ENCODE data around the gene LANCL3.
"Not testable (repeated sequence)": the region's sequence is repeated elsewhere in the genome, so short reads cannot be mapped to it uniquely, and the experiment has no call there.

The LANCL3 gene

DNA sequence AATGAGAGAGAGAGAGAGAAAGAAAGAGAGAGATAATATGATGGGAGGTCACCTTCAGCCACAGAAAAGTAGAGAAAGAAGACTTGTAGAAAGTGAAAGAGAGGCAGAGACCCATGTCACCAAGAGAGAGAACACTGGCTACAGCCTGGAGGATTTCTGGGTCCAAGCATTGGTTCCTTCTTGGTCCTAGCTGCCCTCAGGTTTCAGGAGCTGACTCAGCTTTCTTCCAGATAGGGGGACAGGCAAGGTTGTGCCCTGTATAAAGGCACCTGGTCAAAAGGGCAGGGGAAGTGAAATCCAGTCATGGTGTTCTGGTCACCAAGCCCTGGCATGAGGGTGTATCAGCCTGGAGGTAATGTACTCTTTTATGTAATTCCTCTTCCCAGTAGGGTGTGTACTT is 66.6 kb downstream of the LANCL3 start:
- DNase-seq: no peak

DNA sequence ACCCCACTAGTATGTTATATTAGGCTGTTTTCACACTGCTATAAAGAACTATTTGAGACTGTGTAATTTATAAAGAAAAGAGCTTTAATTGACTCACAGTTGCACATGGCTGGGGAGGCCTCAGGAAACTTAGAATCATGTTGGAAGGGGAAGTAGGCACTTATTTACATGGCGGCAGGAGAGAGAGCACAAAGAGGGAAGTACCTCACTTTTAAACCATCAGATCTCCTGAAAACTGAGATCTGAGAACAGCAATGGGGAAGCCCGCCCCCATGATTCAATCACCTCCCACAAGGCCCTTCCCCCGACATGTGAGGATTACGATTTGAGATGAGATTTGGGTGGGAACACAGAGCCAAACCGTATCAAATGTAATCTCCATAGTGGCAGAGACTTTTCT is 68.7 kb downstream of the LANCL3 start:
- DNase-seq: no peak

DNA sequence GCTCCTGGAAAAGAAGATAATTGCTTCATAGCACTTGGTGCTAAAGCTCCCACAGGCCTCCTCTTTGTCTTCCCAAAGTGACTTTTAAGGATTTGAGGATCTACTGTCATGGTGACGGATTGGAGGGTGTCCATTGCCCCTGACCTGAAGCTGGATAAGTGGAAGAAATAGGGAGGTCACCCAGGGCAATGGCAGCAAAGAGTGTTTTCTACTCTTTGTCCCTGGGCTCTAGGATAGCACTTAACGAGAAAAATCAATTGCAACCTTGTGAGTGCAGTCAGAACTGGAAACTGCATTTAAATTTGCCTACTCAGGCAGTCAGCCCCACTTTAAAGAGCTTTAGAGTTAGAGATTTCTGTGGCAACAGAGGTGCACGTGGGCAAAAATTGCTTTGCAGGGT is 70.4 kb downstream of the LANCL3 start:
- DNase-seq: no peak

GRCh38 chrX:37644381-37645305 is 73.2 kb downstream of the LANCL3 start:
- DNase-seq: no peak

- no peak for DNase-seq
These were observed 74.8 kb downstream of the LANCL3 start for GRCh38 chrX:37646254-37646653.

- not testable (repeated sequence) for DNase-seq
These were observed 79.4 kb downstream of the LANCL3 start for GRCh38 chrX:37650879-37651278.

DNA sequence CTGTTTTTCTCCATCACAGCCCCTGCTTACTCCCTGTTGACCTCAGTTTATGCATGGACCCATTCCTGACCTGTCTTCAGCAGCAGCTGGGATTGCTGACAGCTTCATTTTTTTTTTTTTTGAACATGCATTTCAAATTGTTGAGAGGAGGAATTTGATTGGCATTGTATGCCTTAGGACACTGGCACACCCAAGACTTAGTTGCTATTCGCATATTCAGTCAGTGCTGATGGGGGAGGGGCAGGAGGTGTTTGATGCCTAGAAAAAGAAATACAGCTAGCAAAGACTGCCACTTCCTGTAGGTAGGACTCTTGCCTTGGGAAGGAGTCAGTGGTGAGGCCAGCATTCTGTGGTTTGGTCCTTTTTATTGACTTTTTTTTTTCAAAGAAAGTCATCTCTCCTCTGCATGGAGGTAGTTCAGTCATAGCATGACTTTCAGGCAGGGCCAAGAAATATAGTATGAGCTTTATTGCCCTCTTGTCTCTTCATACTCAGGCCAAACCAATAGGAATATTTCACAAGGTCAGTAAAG is 80.5 kb downstream of the LANCL3 start:
- no peak for DNase-seq

GRCh38 chrX:37652589-37653231 is 81.2 kb downstream of the LANCL3 start:
- no peak for DNase-seq

DNA sequence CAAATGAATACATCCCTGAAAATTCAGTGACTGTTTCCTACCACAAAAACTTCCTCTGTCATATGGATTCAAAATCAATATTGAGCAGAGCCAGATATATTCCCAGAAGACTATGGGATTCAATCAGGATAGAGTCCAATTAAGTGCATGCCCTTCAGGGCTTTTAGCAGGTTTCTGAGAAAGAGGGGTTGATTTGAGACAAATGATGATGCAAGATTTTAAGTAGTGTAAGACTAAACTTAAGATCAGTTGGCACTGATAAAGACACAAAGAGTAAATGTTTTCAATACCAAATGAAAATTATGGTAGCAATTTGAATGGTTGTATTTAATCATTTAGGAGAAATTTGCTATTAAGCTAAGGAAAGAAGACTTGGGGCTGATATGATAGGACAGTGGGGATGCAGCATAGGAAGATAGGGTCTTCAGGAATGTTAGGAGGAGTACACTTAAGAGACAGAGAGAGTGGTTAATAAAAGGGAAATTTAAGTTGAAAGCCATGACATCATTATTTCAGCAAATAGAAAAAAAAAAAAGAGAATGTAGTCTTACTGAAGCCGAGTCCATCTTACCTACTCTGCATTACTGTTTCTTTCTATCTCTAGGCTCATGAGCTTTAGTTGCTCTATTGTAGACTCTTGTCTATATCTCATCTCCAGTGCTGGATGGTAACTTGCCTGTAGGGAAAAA is 82.1 kb downstream of the LANCL3 start:
- no peak for DNase-seq

- DNase-seq: no peak
These were observed 87.0 kb downstream of the LANCL3 start for GRCh38 chrX:37658343-37659030.

DNA sequence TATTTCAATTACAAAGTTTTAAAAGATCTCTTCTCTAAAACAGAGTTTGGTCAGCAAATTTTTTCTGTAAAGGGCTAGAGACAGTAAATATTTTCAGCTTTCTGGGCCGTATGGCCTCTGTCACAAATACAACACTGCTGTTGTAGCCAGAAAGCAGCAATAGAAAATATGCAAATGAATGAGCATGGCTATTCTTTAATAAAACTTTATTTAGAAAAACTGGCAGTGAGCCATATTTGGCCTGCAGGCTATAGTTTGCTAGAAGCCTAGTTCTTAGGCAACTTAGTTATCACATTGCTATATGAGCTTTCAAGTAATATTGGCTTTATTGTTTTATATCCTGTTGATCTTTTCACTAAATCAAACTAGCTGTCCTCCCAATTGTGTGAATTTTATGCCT is 87.6 kb downstream of the LANCL3 start:
- DNase-seq: no peak

GRCh38 chrX:37662181-37662580 is 90.7 kb downstream of the LANCL3 start:
- DNase-seq: no peak

DNA sequence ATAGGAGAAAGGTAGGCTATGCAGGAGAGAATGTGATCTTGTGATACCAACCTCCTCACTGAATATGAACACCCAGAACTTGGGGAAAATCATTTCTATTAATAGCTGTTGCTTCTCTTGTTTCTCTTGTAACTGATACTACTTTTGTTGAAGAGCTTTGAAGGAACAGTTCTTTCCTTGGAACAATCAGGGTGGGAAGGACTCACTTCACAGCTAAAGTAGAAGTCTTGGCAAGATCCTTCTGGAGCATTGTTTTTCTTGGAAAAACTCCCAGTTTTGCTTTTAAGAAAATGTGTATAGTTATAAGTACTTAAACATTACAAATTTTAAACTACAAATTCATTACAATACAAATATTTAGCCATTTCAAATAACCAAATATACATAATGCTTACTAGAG is 95.1 kb downstream of the LANCL3 start:
- no peak for DNase-seq

DNA sequence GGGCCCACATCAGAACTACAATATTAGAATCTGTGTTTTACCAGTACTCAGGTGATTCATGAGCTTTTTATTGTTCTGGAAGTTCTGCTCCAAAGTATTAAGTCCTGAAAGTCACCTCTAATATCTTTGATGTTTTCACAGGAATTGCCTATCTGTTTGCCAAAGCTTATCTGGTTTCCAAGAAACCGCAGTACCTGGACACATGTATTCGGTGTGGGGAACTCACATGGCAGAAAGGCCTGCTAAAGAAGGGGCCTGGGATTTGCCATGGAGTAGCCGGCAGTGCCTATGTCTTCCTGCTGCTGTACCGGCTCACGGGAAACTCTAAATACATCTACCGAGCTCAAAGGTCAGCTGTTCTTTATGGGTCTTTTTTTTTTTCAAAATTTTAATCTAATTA is 95.7 kb downstream of the LANCL3 start:
- DNase-seq: no peak

GRCh38 chrX:37672563-37672962 is 101.1 kb downstream of the LANCL3 start:
- DNase-seq: no peak

GRCh38 chrX:37676811-37677210 is 105.3 kb downstream of the LANCL3 start:
- no peak for DNase-seq

- DNase-seq: no peak
These were observed 105.8 kb downstream of the LANCL3 start for GRCh38 chrX:37677243-37677642.

DNA sequence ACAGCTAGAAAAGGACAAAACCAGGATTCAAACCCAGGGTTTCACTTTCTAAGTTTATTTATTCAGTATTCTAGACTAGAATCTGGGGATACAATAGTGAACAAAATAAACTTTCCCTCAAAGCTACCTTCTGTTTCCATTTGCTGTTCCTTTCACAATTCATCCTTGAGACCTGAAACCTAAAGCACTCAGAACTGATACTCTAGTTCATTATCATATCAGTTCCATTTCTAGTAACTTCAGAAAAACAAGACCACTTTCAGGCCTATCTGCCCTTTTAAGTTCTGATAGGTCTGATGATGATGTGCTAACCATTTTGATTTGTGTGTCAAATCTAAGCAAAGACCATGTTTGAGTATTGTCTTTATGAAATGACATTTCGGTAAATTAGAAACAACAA is 106.3 kb downstream of the LANCL3 start:
- DNase-seq: no peak

GRCh38 chrX:37678574-37678973 is 107.1 kb downstream of the LANCL3 start:
- DNase-seq: no peak

DNA sequence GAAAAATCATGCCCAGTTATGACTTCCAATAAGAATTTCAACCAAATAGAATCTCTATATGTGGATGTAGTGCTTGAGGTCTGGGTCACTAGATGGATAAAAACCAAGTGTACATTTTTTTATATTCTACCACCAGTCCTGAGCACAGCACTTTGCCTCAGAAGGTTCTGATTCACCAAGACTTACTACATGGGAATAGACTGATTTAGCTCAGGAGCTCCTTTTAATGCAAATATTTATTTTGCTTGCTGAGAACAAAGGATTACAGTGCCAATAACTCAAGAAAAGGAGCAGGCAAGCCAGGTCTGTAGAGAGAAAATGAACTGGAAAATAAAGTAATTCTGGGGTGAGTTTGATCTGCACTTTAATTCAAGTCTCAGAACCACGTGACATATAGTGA is 107.8 kb downstream of the LANCL3 start:
- no peak for DNase-seq

DNA sequence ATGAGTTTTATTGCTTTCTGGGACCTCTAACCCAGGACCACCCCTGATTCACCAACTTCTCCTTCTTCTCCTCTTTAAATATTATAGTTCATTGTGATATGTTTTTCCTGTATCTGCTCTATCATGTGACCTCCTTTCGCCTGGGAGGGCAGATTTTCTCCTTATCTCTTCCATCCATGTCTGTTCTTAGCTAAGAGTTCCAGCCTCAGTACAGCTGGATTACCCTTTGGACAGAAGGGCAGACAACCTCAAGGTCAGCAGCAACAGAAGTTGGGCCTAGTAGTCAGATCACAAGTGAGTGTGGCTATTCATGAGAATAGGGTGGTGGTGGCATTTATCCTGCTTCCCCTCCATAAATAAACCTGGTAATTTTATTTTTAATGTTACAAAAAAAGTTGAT is 108.4 kb downstream of the LANCL3 start:
- DNase-seq: no peak

DNA sequence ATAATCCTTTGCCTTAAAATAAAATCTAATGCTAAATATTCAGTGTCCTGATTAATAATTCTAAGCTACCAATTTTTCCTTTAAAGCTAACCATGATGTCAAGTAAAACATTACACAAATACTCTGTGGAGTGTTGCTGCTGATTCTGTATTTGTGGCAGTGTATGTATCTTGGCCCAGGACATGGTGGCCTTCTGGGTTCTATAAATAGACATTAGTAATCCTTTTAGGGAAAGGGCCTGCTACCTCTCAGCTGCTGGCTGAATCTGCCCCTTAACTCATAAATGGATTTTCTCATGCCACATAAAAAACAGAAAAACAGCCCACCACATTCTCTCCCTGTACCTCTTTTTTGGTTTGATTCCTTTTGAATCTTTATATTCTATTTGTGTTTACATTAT is 113.0 kb downstream of the LANCL3 start:
- no peak for DNase-seq

DNA sequence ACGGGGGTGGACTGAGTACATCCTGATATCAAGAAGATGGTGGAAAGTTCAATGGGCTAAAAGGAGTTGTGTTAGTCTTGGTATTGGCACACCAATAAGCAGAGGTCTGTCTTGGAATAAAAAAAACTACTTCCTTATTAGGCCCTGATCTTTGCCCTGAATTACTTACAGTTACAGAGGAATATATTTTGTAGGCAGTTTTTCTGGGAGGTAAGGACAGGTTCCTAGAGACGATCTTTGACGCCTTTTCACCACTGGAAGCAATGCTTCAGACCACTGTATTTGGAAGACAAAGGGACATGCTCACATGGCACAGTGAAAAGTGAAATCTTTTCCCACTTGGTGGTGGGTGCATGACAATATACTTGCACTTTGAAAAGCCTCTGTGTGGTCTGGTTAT is 113.5 kb downstream of the LANCL3 start:
- DNase-seq: no peak

All from stimulated activated CD4-positive, alpha-beta T cell treated with anti-CD3 and anti-CD28 coated beads, Interleukin-12 subunit alpha, Interleukin-12 subunit beta, amount 100 ng/mL, for 4 hours (primary cell).